SK-N-SH (cell line): ENCODE results near the gene EME2.

Source experiments
- CHD2 ChIP-seq: fragments of 150-350 bp; IDR thresholded peaks from 2 replicates; pipeline ENCODE4 v1.6.1; 2018; ENCODE audit warnings: low read length; ENCODE audit not compliant: partially characterized antibody
- ELF1 ChIP-seq: IDR thresholded peaks from 2 replicates; pipeline ENCODE4 v1.4.0; 2012
- EP300 ChIP-seq, 2 experiments: IDR thresholded peaks; 2 replicates each; pipeline versions ENCODE4 v1.4.0 to v1.6.1; 2012; ENCODE audit warnings: borderline replicate concordance in 1 of 2, low read depth in 1 of 2, low read length in 1 of 2
- EZH2phosphoT487 ChIP-seq: fragments of 200-600 bp; sonication (generic); IDR thresholded peaks from 2 replicates; pipeline ENCODE4 v1.6.1; 2017; ENCODE audit warnings: low read depth, mixed run types, mild to moderate bottlenecking, antibody characterized with exemption, moderate library complexity, borderline replicate concordance
- GABPA ChIP-seq: IDR thresholded peaks from 2 replicates; pipeline ENCODE4 v1.4.0; 2012; ENCODE audit warnings: low read depth, mild to moderate bottlenecking
- MEF2A ChIP-seq: IDR thresholded peaks from 2 replicates; pipeline ENCODE4 v1.4.0; 2012; ENCODE audit warnings: low read depth, borderline replicate concordance
- MXI1 ChIP-seq: IDR thresholded peaks from 2 replicates; pipeline ENCODE4 v1.6.1; 2012; ENCODE audit warnings: mild to moderate bottlenecking, low read depth, low read length, improper control_type of control experiment
- POLR2AphosphoS5 ChIP-seq: IDR thresholded peaks from 2 replicates; pipeline ENCODE4 v1.6.1; 2012; ENCODE audit warnings: low read depth, low read length
- RFX5 ChIP-seq: IDR thresholded peaks from 2 replicates; pipeline ENCODE4 v1.6.1; 2012; ENCODE audit warnings: mild to moderate bottlenecking, improper control_type of control experiment, low read length
- TAF1 ChIP-seq: IDR thresholded peaks from 2 replicates; pipeline ENCODE4 v1.6.1; 2012; ENCODE audit warnings: low read depth, mild to moderate bottlenecking, low read length, moderate library complexity, borderline replicate concordance
- TEAD4 ChIP-seq: IDR thresholded peaks from 2 replicates; pipeline ENCODE4 v1.4.0; 2012; ENCODE audit warnings: mild to moderate bottlenecking, borderline replicate concordance; ENCODE audit not compliant: insufficient read depth
- TF ChIP-seq, protein P1 (sequence below): fragments of 200-600 bp; sonication (generic); IDR thresholded peaks from 2 replicates; pipeline ENCODE4 v1.6.1; 2017; ENCODE audit warnings: antibody characterized with exemption, mild to moderate bottlenecking, moderate library complexity
- TF ChIP-seq, protein P2 (sequence below): IDR thresholded peaks from 2 replicates; pipeline ENCODE4 v1.4.0; 2012; ENCODE audit warnings: low read depth, borderline replicate concordance
- TF ChIP-seq, protein P3 (sequence below): fragments of 150-350 bp; IDR thresholded peaks from 2 replicates; pipeline ENCODE4 v1.6.1; 2017; ENCODE audit warnings: antibody characterized with exemption, low read length, low read depth, borderline replicate concordance

DNA sequence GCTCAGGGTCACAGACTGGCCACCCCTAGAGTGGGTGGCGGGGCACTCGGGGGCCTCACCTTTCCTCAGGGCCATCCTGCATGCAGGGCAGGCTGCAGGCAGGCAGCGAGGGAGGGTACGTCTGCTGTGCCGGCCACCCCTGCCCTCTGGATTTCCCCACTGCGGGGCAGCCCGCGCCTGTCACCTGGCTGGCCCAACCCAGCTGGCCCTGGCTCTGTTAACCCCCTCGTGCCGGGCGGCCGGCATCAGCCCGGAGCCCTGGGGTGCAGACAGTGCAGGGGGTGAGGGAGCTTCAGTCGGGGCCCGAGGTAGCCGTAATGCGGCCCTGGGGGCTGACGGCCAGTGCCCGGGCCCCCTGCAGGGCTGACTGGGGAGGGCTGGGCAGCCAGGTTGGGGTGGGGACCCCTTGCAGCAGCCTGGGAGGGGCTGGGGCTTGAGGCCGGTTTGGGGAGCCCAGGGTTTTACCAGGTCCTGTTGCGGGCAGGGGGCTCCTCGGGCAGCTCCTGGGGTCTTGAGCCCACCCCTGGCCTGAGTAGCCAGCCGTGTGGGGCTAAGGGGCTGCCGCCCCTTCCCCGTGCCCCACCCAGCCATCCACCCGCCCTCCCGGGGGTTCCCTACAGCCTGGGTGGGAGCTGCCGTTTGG, 21.1 kb downstream of the EME2 start, which contains the start of gene IGFALS:
- TF ChIP-seq, protein P1, sequence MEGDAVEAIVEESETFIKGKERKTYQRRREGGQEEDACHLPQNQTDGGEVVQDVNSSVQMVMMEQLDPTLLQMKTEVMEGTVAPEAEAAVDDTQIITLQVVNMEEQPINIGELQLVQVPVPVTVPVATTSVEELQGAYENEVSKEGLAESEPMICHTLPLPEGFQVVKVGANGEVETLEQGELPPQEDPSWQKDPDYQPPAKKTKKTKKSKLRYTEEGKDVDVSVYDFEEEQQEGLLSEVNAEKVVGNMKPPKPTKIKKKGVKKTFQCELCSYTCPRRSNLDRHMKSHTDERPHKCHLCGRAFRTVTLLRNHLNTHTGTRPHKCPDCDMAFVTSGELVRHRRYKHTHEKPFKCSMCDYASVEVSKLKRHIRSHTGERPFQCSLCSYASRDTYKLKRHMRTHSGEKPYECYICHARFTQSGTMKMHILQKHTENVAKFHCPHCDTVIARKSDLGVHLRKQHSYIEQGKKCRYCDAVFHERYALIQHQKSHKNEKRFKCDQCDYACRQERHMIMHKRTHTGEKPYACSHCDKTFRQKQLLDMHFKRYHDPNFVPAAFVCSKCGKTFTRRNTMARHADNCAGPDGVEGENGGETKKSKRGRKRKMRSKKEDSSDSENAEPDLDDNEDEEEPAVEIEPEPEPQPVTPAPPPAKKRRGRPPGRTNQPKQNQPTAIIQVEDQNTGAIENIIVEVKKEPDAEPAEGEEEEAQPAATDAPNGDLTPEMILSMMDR = no peak
- TF ChIP-seq CHD2 (no peak), EZH2phosphoT487 (no peak), MEF2A (no peak), RFX5 (no peak), TAF1 (no peak), POLR2AphosphoS5 (no peak), GABPA (no peak), ELF1 (no peak), TEAD4 (no peak), MXI1 (no peak), EP300 (IDR thresholded peaks at IDR 0.05; ENCODE audit: borderline replicate concordance in 1 of 2, low read depth in 1 of 2, low read length in 1 of 2) (no peak)
- TF ChIP-seq, protein P2, sequence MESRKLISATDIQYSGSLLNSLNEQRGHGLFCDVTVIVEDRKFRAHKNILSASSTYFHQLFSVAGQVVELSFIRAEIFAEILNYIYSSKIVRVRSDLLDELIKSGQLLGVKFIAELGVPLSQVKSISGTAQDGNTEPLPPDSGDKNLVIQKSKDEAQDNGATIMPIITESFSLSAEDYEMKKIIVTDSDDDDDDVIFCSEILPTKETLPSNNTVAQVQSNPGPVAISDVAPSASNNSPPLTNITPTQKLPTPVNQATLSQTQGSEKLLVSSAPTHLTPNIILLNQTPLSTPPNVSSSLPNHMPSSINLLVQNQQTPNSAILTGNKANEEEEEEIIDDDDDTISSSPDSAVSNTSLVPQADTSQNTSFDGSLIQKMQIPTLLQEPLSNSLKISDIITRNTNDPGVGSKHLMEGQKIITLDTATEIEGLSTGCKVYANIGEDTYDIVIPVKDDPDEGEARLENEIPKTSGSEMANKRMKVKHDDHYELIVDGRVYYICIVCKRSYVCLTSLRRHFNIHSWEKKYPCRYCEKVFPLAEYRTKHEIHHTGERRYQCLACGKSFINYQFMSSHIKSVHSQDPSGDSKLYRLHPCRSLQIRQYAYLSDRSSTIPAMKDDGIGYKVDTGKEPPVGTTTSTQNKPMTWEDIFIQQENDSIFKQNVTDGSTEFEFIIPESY = no peak
- TF ChIP-seq, protein P3, sequence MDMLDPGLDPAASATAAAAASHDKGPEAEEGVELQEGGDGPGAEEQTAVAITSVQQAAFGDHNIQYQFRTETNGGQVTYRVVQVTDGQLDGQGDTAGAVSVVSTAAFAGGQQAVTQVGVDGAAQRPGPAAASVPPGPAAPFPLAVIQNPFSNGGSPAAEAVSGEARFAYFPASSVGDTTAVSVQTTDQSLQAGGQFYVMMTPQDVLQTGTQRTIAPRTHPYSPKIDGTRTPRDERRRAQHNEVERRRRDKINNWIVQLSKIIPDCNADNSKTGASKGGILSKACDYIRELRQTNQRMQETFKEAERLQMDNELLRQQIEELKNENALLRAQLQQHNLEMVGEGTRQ = no peak
